Thymus (tissue), 11 donors: ENCODE measurements around the gene GDF15. TPM values are rescaled to one million over a fixed set of nuclear protein-coding genes. Genes with fewer than 3 reads are reported as not detected.
A peak's percentile ranks its signal among the peaks of the same experiment; 100 is the strongest.

Experiments
- DNase-seq, 9 donors: peaks; one replicate each; pipeline ENCODE4 v3.0.0-alpha.2; 2013; ENCODE audit warnings: low spot score in 9 of 9, low read depth in 6 of 9, missing footprints in 1 of 9
- H3K27ac ChIP-seq, 2 donors: one replicate each; pipeline ENCODE4 v1.5.1; 2013; ENCODE audit warnings: control low read depth in 1 of 2, low read depth in 1 of 2, low read length in 1 of 2, mild to moderate bottlenecking in 1 of 2, moderate library complexity in 1 of 2
- H3K27me3 ChIP-seq, 2 donors: one replicate each; pipeline ENCODE4 v1.5.1; 2013; ENCODE audit warnings: low read length in 1 of 2; ENCODE audit not compliant: control insufficient read depth in 2 of 2, insufficient read depth in 1 of 2
- H3K36me3 ChIP-seq, 2 donors: one replicate each; pipeline ENCODE4 v1.5.1; 2013; ENCODE audit warnings: low read length in 1 of 2, mild to moderate bottlenecking in 1 of 2, moderate library complexity in 1 of 2; ENCODE audit not compliant: control insufficient read depth in 2 of 2, insufficient read depth in 2 of 2
- H3K4me1 ChIP-seq, 2 donors: one replicate each; pipeline ENCODE4 v1.5.1; 2013; ENCODE audit warnings: low read length in 2 of 2; ENCODE audit not compliant: control insufficient read depth in 2 of 2, insufficient read depth in 2 of 2
- H3K4me3 ChIP-seq, 2 donors: one replicate each; pipeline ENCODE4 v1.5.1; 2013; ENCODE audit warnings: low read length in 2 of 2, control low read depth in 1 of 2, mild to moderate bottlenecking in 1 of 2
- H3K9me3 ChIP-seq, 2 donors: one replicate each; pipeline ENCODE4 v1.5.1; 2013; ENCODE audit warnings: low read length in 1 of 2, mild to moderate bottlenecking in 1 of 2; ENCODE audit not compliant: control insufficient read depth in 2 of 2, insufficient read depth in 1 of 2
- WGBS: extraction: QIAGEN DNeasy Blood & Tissue Kit; methylation state at CpG from one replicate; pipeline ENCODE4 v1.1.7; 2013; 5-methylcytosine and 5-hydroxymethylcytosine counted together
- polyA plus RNA-seq: library from polyadenylated mRNA; stranded (reverse); fragments of 200-250 nt; gene quantifications from one replicate; pipeline ENCODE4 v1.2.3, GENCODE V29; 2013
- total RNA-seq: library from RNA; stranded (reverse); fragments of 120-200 nt; gene quantifications from one replicate; pipeline ENCODE4 v1.2.4, GENCODE V29; 2013
- donor health status: healthy.

The GDF15 gene
- total and polyA plus RNA-seq, 2 donors = 0.42 to 2.2 TPM

GRCh38 chr19:18388100-18388959 is 2.4 kb downstream of the GDF15 start:
- WGBS = 2% methylated on average over 86 of the region's 86 CpGs
- DNase-seq = peak; percentile 38 to 88 (median 62)
- Histone ChIP-seq H3K4me1 (peaks cover 5 to 9% of the 10 kb centered on the region in 2 donors), H3K27ac (peak overlapping the region in 1 of 2 donors; percentile 25), H3K36me3 (no peaks in the 10 kb centered on the region), H3K27me3 (peaks cover 16 to 73% of the 10 kb centered on the region in 2 donors), H3K9me3 (peaks cover 0 to 13% of the 10 kb centered on the region in 2 donors), H3K4me3 (peak overlapping the region in 1 of 2 donors; percentile 25)

- Histone ChIP-seq H3K27ac (no peak overlapping the region), H3K36me3 (no peaks in the 10 kb centered on the region), H3K4me1 (peaks cover 5 to 9% of the 10 kb centered on the region in 2 donors), H3K9me3 (peaks cover 0 to 13% of the 10 kb centered on the region in 2 donors), H3K4me3 (no peak overlapping the region), H3K27me3 (peaks cover 16 to 76% of the 10 kb centered on the region in 2 donors)
- 92% methylated on average over 13 of the region's 13 CpGs for WGBS
- DNase-seq = no peak
Measured at GRCh38 chr19:18388960-18389725, 3.2 kb downstream of the GDF15 start.

GRCh38 chr19:18389726-18390064 is 3.7 kb downstream of the GDF15 start:
- Histone ChIP-seq H3K4me1 (peaks cover 5 to 9% of the 10 kb centered on the region in 2 donors), H3K9me3 (peaks cover 0 to 13% of the 10 kb centered on the region in 2 donors), H3K27me3 (peaks cover 16 to 76% of the 10 kb centered on the region in 2 donors), H3K36me3 (no peaks in the 10 kb centered on the region), H3K27ac (no peak overlapping the region), H3K4me3 (no peak overlapping the region)
- no peak for DNase-seq

- H3K9me3 ChIP-seq = peaks cover 0 to 13% of the 10 kb centered on the region in 2 donors
- no peaks in the 10 kb centered on the region for H3K36me3 ChIP-seq
- no peak for DNase-seq
- peaks cover 5 to 9% of the 10 kb centered on the region in 2 donors for H3K4me1 ChIP-seq
- WGBS = 97% methylated on average over 6 of the region's 6 CpGs
- H3K27me3 ChIP-seq = peaks cover 16 to 72% of the 10 kb centered on the region in 2 donors
- H3K4me3 ChIP-seq = no peak overlapping the region
- no peak overlapping the region for H3K27ac ChIP-seq
Measured at GRCh38 chr19:18390065-18390907, 4.3 kb downstream of the GDF15 start.

- H3K27ac ChIP-seq = no peak overlapping the region
- DNase-seq = no peak
- H3K4me3 ChIP-seq = no peak overlapping the region
- peaks cover 0 to 13% of the 10 kb centered on the region in 2 donors for H3K9me3 ChIP-seq
- 86% methylated on average over 9 of the region's 9 CpGs for WGBS
- H3K27me3 ChIP-seq = peaks cover 18 to 66% of the 10 kb centered on the region in 2 donors
- H3K4me1 ChIP-seq = peaks cover 5 to 9% of the 10 kb centered on the region in 2 donors
- no peaks in the 10 kb centered on the region for H3K36me3 ChIP-seq
Measured at GRCh38 chr19:18391509-18392075, 5.6 kb downstream of the GDF15 start.

- Histone ChIP-seq H3K4me3 (no peak overlapping the region), H3K4me1 (peaks cover 5 to 15% of the 10 kb centered on the region in 2 donors), H3K9me3 (peaks cover 0 to 13% of the 10 kb centered on the region in 2 donors), H3K36me3 (no peaks in the 10 kb centered on the region), H3K27ac (no peak overlapping the region), H3K27me3 (peaks cover 15 to 66% of the 10 kb centered on the region in 2 donors)
- WGBS = 20% methylated on average over 11 of the region's 11 CpGs
- no peak for DNase-seq
Measured at GRCh38 chr19:18392417-18392816, 6.5 kb downstream of the GDF15 start.

GRCh38 chr19:18392926-18393325 is 7.0 kb downstream of the GDF15 start:
- no peak overlapping the region for H3K4me3 ChIP-seq
- 35% methylated on average over 5 of the region's 5 CpGs for WGBS
- DNase-seq = no peak

GRCh38 chr19:18393836-18394235 is 7.9 kb downstream of the GDF15 start:
- no peak for DNase-seq
- WGBS = 86% methylated on average over 7 of the region's 7 CpGs
- no peaks in the 10 kb centered on the region for H3K36me3 ChIP-seq
- H3K27me3 ChIP-seq = peaks cover 10 to 63% of the 10 kb centered on the region in 2 donors
- peaks cover 0 to 8% of the 10 kb centered on the region in 2 donors for H3K4me1 ChIP-seq
- no peak overlapping the region for H3K4me3 ChIP-seq
- H3K9me3 ChIP-seq = peaks cover 0 to 8% of the 10 kb centered on the region in 2 donors
- H3K27ac ChIP-seq = no peak overlapping the region

More at GRCh38 chr19:18392926-18393325, 7.0 kb downstream of the GDF15 start:
- Histone ChIP-seq H3K27me3 (peaks cover 16 to 66% of the 10 kb centered on the region in 2 donors), H3K4me1 (peaks cover 5 to 16% of the 10 kb centered on the region in 2 donors), H3K36me3 (no peaks in the 10 kb centered on the region), H3K9me3 (peaks cover 0 to 13% of the 10 kb centered on the region in 2 donors), H3K27ac (no peak overlapping the region)
